Left cardiac atrium (tissue), 4 donors: ENCODE results near the gene TBL1Y. TPM values are rescaled to one million over a fixed set of nuclear protein-coding genes. Genes with fewer than 3 reads are reported as not detected.

Source experiments
- ATAC-seq, 2 donors: fragments of 200-7000 bp; cut with Tn5 transposase; one replicate each; pipeline ENCODE4 v1.9.1; 2020; ENCODE audit warnings: mild to moderate bottlenecking in 2 of 2, moderate library complexity in 2 of 2
- DNase-seq: peaks from one replicate; pipeline ENCODE4 v3.0.0-alpha.2; 2020
- intact Hi-C, 2 donors: fragments of 100-400 bp; cut with DNase I; formaldehyde crosslinking; loops; one replicate each; pipeline versions ENCODE4 v1.14.1 to v1.15.1; 2022 to 2023
- total RNA-seq, 2 donors: library from RNA; stranded (reverse); fragmentation: NEBNext Ultra II Directional; extraction: Animal tissue kit (Norgen Biotek cat#: 25700); gene quantifications; one replicate each; pipeline ENCODE4 v1.2.1, GENCODE V29; 2021
- donor health status: DM: no; HTN: yes; CAD: no.
- donor health status: DM: no; HTN: yes; CAD: no; lungs with severe emphysema.
- donor health status: DM: yes; HTN: yes; CAD: no.
- donor health status: Dilated cardiomyopathy.

Gene TBL1Y
- total RNA-seq, 2 donors from 2014 or later: 0.56 TPM; not detected in 1

- intact Hi-C loops: loop anchor here in 1 of 2 donors (5.0 kb wide), 1 partner anchor 120 kb away; no protein-coding TSS in a partner anchor
- no peak for ATAC-seq
- no peak for DNase-seq
Observed at GRCh38 chrY:6967736-6968135, 57.2 kb downstream of the TBL1Y start.

- DNase-seq (no peak), ATAC-seq (no peak)
- intact Hi-C loops: loop anchor here in 1 of 2 donors (5.0 kb wide), 1 partner anchor 119 kb away; no protein-coding TSS in a partner anchor
Observed at GRCh38 chrY:6968191-6968590, 57.7 kb downstream of the TBL1Y start.

GRCh38 chrY:6972271-6972887, 61.9 kb downstream of the TBL1Y start:
- ATAC-seq: no peak
- no peak for DNase-seq
- intact Hi-C loops: no loop called here

- no peak for DNase-seq
- no peak for ATAC-seq
- intact Hi-C loops: no loop called here
Observed at GRCh38 chrY:6974971-6975370, 64.5 kb downstream of the TBL1Y start.

GRCh38 chrY:6977783-6978182, 67.3 kb downstream of the TBL1Y start:
- DNase-seq (no peak), ATAC-seq (no peak)
- intact Hi-C loops: no loop called here

GRCh38 chrY:6983221-6983620, 72.7 kb downstream of the TBL1Y start:
- intact Hi-C loops: no loop called here
- ATAC-seq: no peak
- no peak for DNase-seq

GRCh38 chrY:6987811-6988210, 77.3 kb downstream of the TBL1Y start:
- intact Hi-C loops: no loop called here
- DNase-seq: no peak
- no peak for ATAC-seq

- ATAC-seq (peak in 1 of 2 donors; percentile 71), DNase-seq (no peak)
- intact Hi-C loops: no loop called here
Observed at GRCh38 chrY:6989886-6990620, 79.6 kb downstream of the TBL1Y start.

GRCh38 chrY:6992041-6992440, 81.5 kb downstream of the TBL1Y start:
- no peak for DNase-seq
- intact Hi-C loops: no loop called here
- no peak for ATAC-seq

GRCh38 chrY:6995987-6996386, 85.5 kb downstream of the TBL1Y start:
- ATAC-seq (peak in 1 of 2 donors; percentile 67), DNase-seq (no peak)

GRCh38 chrY:6997503-6998066, 87.1 kb downstream of the TBL1Y start:
- intact Hi-C loops: no loop called here
- ATAC-seq (no peak), DNase-seq (no peak)

More at GRCh38 chrY:6995987-6996386, 85.5 kb downstream of the TBL1Y start:
- intact Hi-C loops: no loop called here

- no peak for ATAC-seq
Observed at GRCh38 chrY:6999905-7000304, 89.4 kb downstream of the TBL1Y start.

GRCh38 chrY:7002581-7002980, 92.1 kb downstream of the TBL1Y start:
- intact Hi-C loops: no loop called here
- DNase-seq: no peak

More at GRCh38 chrY:6999905-7000304, 89.4 kb downstream of the TBL1Y start:
- DNase-seq: no peak
- intact Hi-C loops: no loop called here

GRCh38 chrY:7007911-7008310, 97.4 kb downstream of the TBL1Y start:
- DNase-seq: no peak
- intact Hi-C loops: no loop called here
- ATAC-seq: no peak

More at GRCh38 chrY:7002581-7002980, 92.1 kb downstream of the TBL1Y start:
- ATAC-seq: no peak

- ATAC-seq: no peak
- DNase-seq: no peak
- intact Hi-C loops: no loop called here
Observed at GRCh38 chrY:7008578-7009355, 98.3 kb downstream of the TBL1Y start.

GRCh38 chrY:7013051-7013450, 102.6 kb downstream of the TBL1Y start:
- no peak for ATAC-seq

GRCh38 chrY:7016521-7016920, 106.0 kb downstream of the TBL1Y start:
- ATAC-seq (no peak), DNase-seq (no peak)
- intact Hi-C loops: no loop called here

More at GRCh38 chrY:7013051-7013450, 102.6 kb downstream of the TBL1Y start:
- intact Hi-C loops: no loop called here
- no peak for DNase-seq

GRCh38 chrY:7017244-7018080, 107.0 kb downstream of the TBL1Y start:
- no peak for ATAC-seq
- DNase-seq: no peak

GRCh38 chrY:7039037-7039436, 128.5 kb downstream of the TBL1Y start:
- DNase-seq: no peak
- no peak for ATAC-seq
- intact Hi-C loops: no loop called here

More at GRCh38 chrY:7017244-7018080, 107.0 kb downstream of the TBL1Y start:
- intact Hi-C loops: no loop called here
